B cell (primary cell): ENCODE data around the gene GPAT3. TPM values are rescaled to one million over a fixed set of nuclear protein-coding genes. Genes with fewer than 3 reads are reported as not detected.
A peak's percentile ranks its signal among the peaks of the same experiment; 100 is the strongest.

Experiments
- ATAC-seq: fragments of 200-7000 bp; cut with Tn5 transposase; one replicate; pipeline ENCODE4 v1.10.0; 2021; ENCODE audit warnings: low read depth, mild to moderate bottlenecking, moderate number of reproducible peaks, moderate library complexity
- CTCF ChIA-PET: fragments of 350-600 bp; sonication (Branson Sonifier 250); formaldehyde crosslinking; loops from one replicate; lab custom pipeline; 2021; ENCODE audit warnings: antibody characterized with exemption, inconsistent platforms; lab: Charles Lee
- POLR2A ChIA-PET: fragments of 350-600 bp; sonication (Branson Sonifier 250); formaldehyde crosslinking; loops from one replicate; lab custom pipeline; 2021; ENCODE audit warnings: antibody characterized with exemption; lab: Charles Lee
- DNase-seq: peaks from one replicate; pipeline ENCODE4 v3.0.0; 2013
- H2AFZ ChIP-seq: 2 replicates; pipeline ENCODE4 v1.6.1; 2012; ENCODE audit warnings: mild to moderate bottlenecking, low read depth, low read length; ENCODE audit not compliant: insufficient read depth, poor library complexity, severe bottlenecking
- H3K27ac ChIP-seq, 2 donors: 1 replicate in 1 of 2; 2 replicates in 1 of 2; pipeline ENCODE4 v1.5.1; 2012 to 2013; ENCODE audit warnings: low read length in 2 of 2, mild to moderate bottlenecking in 2 of 2, moderate library complexity in 1 of 2
- H3K27me3 ChIP-seq, 4 experiments: fragments of 200-600 bp in 1 of 4; sonication (generic) in 1 of 4; replicated peaks in 1 of 4; 1 replicate in 2 of 4; 2 replicates in 2 of 4; pipeline versions ENCODE4 v1.6.1 to v1.7.0; 2013 to 2016; ENCODE audit warnings: low read length in 3 of 4, mild to moderate bottlenecking in 2 of 4, mixed read lengths in 1 of 4, moderate library complexity in 1 of 4; ENCODE audit not compliant: insufficient read depth in 4 of 4, control insufficient read depth in 3 of 4; ENCODE audit errors: control extremely low read depth in 1 of 4
- H3K36me3 ChIP-seq, 2 experiments: replicated peaks in 1 of 2; 1 replicate in 1 of 2; 2 replicates in 1 of 2; pipeline versions ENCODE4 v1.6.1 to v1.7.1; 2013; ENCODE audit warnings: low read length in 1 of 2; ENCODE audit not compliant: insufficient read depth in 2 of 2, control insufficient read depth in 1 of 2; ENCODE audit errors: control extremely low read depth in 1 of 2, extremely low read depth in 1 of 2
- H3K4me1 ChIP-seq, 2 donors: fragments of 200-600 bp in 1 of 2; sonication (generic) in 1 of 2; 1 replicate in 1 of 2; 2 replicates in 1 of 2; pipeline versions ENCODE4 v1.5.1 to v1.6.1; 2013 to 2017; ENCODE audit warnings: low read length in 2 of 2; ENCODE audit not compliant: control insufficient read depth in 2 of 2, insufficient read depth in 2 of 2
- H3K4me2 ChIP-seq: replicated peaks from 2 replicates; pipeline ENCODE3; 2012; ENCODE audit warnings: mild to moderate bottlenecking, low read depth, low read length; ENCODE audit not compliant: poor library complexity, severe bottlenecking
- H3K4me3 ChIP-seq, 5 experiments: fragments of 200-600 bp in 1 of 5; sonication (generic) in 1 of 5; 1 replicate in 3 of 5; 2 replicates in 2 of 5; pipeline versions ENCODE4 v1.5.1 to v1.7.0; 2011 to 2016; ENCODE audit warnings: low read length in 4 of 5, mild to moderate bottlenecking in 4 of 5, low read depth in 2 of 5, control low read depth in 1 of 5, moderate library complexity in 1 of 5; ENCODE audit not compliant: insufficient read depth in 1 of 5; ENCODE audit errors: control extremely low read depth in 1 of 5, extremely low read depth in 1 of 5
- H3K79me2 ChIP-seq: fragments of 200-600 bp; sonication (generic); one replicate; pipeline ENCODE4 v1.6.0; 2016; ENCODE audit warnings: low read length; ENCODE audit not compliant: control insufficient read depth, insufficient read depth
- H3K9ac ChIP-seq: fragments of 200-600 bp; sonication (generic); 2 replicates; pipeline ENCODE4 v1.6.1; 2017; ENCODE audit warnings: mild to moderate bottlenecking, low read length, moderate library complexity
- H3K9me3 ChIP-seq, 3 donors: one replicate each; pipeline versions ENCODE4 v1.6.1 to v1.7.1; 2013; ENCODE audit warnings: low read length in 2 of 3; ENCODE audit not compliant: control insufficient read depth in 2 of 3, insufficient read depth in 1 of 3; ENCODE audit errors: control extremely low read depth in 1 of 3
- H4K20me1 ChIP-seq: 2 replicates; pipeline ENCODE4 v1.6.0; 2012; ENCODE audit warnings: mild to moderate bottlenecking, low read length; ENCODE audit not compliant: insufficient read depth, control insufficient read depth, poor library complexity, severe bottlenecking
- H3K27ac Mint-ChIP-seq: one replicate; pipeline ENCODE4 v1.8.0; 2021; ENCODE audit warnings: mixed read lengths
- H3K27me3 Mint-ChIP-seq: one replicate; pipeline ENCODE4 v1.8.0; 2021; ENCODE audit warnings: mixed read lengths
- H3K4me1 Mint-ChIP-seq: one replicate; pipeline ENCODE4 v1.8.0; 2021; ENCODE audit warnings: mixed read lengths
- H3K4me3 Mint-ChIP-seq: one replicate; pipeline ENCODE4 v1.8.0; 2021; ENCODE audit warnings: mixed read lengths
- H3K9me3 Mint-ChIP-seq: one replicate; pipeline ENCODE4 v1.8.0; 2022; ENCODE audit warnings: mixed read lengths; ENCODE audit not compliant: insufficient read depth
- EZH2 ChIP-seq: IDR thresholded peaks from 2 replicates; pipeline ENCODE4 v1.6.1; 2012; ENCODE audit warnings: borderline replicate concordance, low read depth, mild to moderate bottlenecking, moderate library complexity, low read length; ENCODE audit not compliant: insufficient read depth, poor library complexity, severe bottlenecking
- WGBS: methylation state at CpG from one replicate; pipeline ENCODE4 v1.1.5; 2013; ENCODE audit warnings: missing lambda C conversion rate; ENCODE audit not compliant: insufficient coverage; 5-methylcytosine and 5-hydroxymethylcytosine counted together
- intact Hi-C: fragments of 100-400 bp; cut with micrococcal nuclease; formaldehyde crosslinking; loops from one replicate; pipeline ENCODE4 v1.10.0; 2022
- polyA plus RNA-seq: library from polyadenylated mRNA; depleted of rRNA; stranded (reverse); fragments of >200 nt; gene quantifications from 2 replicates; pipeline ENCODE4 v1.2.3, GENCODE V29; 2012
- total RNA-seq, 2 donors: library from RNA; stranded (reverse); fragments of 120-200 nt in 1 of 2; gene quantifications; 1 replicate in 1 of 2; 2 replicates in 1 of 2; pipeline versions ENCODE4 v1.2.3 to v1.2.4, GENCODE V29; 2013 to 2022
- TF ChIP-seq, protein P1 (sequence below): fragments of 200-600 bp; IDR thresholded peaks from one replicate; pipeline ENCODE4 v1.8.0; 2022; ENCODE audit warnings: antibody characterized with exemption, mild to moderate bottlenecking

Gene GPAT3
- total and polyA plus RNA-seq, 2 donors (not counting 1 experiment from before 2014, with no cell fraction given), result 0.06 to 0.89 TPM

DNA sequence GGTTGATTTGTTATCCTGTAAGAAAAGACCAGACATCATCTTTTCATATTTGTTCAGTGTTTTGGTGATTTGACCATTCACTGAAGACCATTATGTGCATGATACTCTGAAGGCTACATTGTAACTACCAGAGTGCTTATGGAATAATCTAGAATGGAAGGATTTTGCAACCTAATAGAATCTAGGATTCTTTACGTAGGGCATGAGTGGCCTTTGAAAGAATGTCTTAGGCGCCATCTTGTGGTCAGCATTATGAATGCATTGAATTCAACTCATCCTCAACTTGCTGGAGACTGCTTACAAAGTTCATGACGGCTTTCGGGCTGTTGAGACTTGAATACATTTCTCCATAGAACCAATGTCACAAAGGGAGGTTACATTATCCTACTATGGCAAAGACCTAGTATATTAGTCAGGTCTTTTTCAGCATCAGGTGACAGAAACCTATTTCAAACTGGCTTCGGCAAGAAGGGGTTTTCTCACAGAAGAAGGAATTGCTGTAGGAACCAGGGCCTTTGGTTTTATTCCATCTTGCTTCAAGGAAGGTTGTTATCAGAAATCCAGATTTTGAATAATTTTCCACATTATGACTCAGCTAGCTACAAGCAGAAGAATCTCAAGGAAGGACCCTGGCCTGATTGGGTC is 104.1 kb downstream of the GPAT3 start:
- Histone ChIP-seq H3K27me3 (peaks cover 0 to 2% (median 0%) of the 10 kb centered on the region in 4 experiments), H3K4me1 (no peaks in the 10 kb centered on the region), H3K9me3 (no peaks in the 10 kb centered on the region), H3K36me3 (no peaks in the 10 kb centered on the region), H4K20me1 (no peaks in the 10 kb centered on the region), H2AFZ (peak overlapping the region; percentile 20), H3K9ac (no peak overlapping the region), H3K4me2 (no peak overlapping the region), H3K79me2 (no peaks in the 10 kb centered on the region), H3K27ac (no peak overlapping the region), H3K4me3 (no peak overlapping the region)
- Mint-ChIP-seq H3K4me3 (no peak overlapping the region), H3K27ac (no peak overlapping the region), H3K27me3 (peaks cover 4% of the 10 kb centered on the region), H3K4me1 (no peaks in the 10 kb centered on the region), H3K9me3 (no peaks in the 10 kb centered on the region)
- intact Hi-C loops, result loop anchor here (1.0 to 5.0 kb wide), 4 partner anchors 58 to 1178 kb away; no protein-coding TSS in a partner anchor
- DNase-seq, result peak; percentile 81
- POLR2A ChIA-PET, result no interaction called here
- no peak for TF ChIP-seq EZH2
- TF ChIP-seq, protein P1, sequence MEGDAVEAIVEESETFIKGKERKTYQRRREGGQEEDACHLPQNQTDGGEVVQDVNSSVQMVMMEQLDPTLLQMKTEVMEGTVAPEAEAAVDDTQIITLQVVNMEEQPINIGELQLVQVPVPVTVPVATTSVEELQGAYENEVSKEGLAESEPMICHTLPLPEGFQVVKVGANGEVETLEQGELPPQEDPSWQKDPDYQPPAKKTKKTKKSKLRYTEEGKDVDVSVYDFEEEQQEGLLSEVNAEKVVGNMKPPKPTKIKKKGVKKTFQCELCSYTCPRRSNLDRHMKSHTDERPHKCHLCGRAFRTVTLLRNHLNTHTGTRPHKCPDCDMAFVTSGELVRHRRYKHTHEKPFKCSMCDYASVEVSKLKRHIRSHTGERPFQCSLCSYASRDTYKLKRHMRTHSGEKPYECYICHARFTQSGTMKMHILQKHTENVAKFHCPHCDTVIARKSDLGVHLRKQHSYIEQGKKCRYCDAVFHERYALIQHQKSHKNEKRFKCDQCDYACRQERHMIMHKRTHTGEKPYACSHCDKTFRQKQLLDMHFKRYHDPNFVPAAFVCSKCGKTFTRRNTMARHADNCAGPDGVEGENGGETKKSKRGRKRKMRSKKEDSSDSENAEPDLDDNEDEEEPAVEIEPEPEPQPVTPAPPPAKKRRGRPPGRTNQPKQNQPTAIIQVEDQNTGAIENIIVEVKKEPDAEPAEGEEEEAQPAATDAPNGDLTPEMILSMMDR, result peak; percentile 93
- peak; percentile 71 for ATAC-seq
- CTCF ChIA-PET, result interaction anchor here (0.7 to 9.9 kb wide), 19 partner anchors 8 to 585 kb away, joined by 3 to 86 read pairs (median 4); partner anchors contain the start of genes ABRAXAS1 and COQ2
- WGBS, result 33% methylated on average over 3 of the region's 5 CpGs

DNA sequence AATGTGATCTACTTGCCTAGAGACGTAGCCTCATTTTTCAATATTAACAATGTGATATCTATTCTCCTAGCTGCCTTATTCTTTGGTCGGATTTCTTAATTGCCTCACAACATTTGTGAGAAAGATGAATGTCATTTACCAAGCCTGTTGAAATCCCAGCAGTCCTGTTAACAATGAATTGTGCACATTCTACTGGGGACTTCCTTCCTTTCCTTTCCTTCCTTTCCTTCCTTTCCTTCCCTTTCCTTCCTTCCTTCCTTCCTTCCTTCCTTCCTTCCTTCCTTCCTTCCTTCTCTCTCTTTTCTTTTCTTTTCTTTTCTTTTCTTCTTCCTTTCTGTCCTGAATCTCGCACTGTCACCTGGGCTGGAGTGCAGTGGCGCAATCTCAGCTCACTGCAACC is 107.1 kb downstream of the GPAT3 start:
- Histone ChIP-seq H3K4me3 (no peak overlapping the region), H2AFZ (no peak overlapping the region), H3K79me2 (no peaks in the 10 kb centered on the region), H4K20me1 (no peaks in the 10 kb centered on the region), H3K9me3 (no peaks in the 10 kb centered on the region), H3K36me3 (no peaks in the 10 kb centered on the region), H3K4me1 (no peaks in the 10 kb centered on the region), H3K4me2 (no peak overlapping the region), H3K27ac (no peak overlapping the region), H3K27me3 (peaks cover 0 to 2% (median 0%) of the 10 kb centered on the region in 4 experiments), H3K9ac (no peak overlapping the region)
- ATAC-seq (no peak), DNase-seq (no peak)
- intact Hi-C loops, result loop anchor here (5.0 kb wide), 1 partner anchor 61 kb away; no protein-coding TSS in a partner anchor
- ChIA-PET POLR2A (no interaction called here), CTCF (interaction anchor here (0.7 to 9.9 kb wide), 10 partner anchors 9 to 282 kb away, joined by 3 to 86 read pairs (median 4); partner anchors contain the start of genes HELQ and MRPS18C)
- 93% methylated on average over 2 of the region's 4 CpGs for WGBS
- no peak overlapping the region for H3K27ac Mint-ChIP-seq
- H3K4me3 Mint-ChIP-seq, result no peak overlapping the region
- no peaks in the 10 kb centered on the region for H3K4me1 Mint-ChIP-seq
- TF ChIP-seq EZH2, result no peak
- TF ChIP-seq, protein P1, result no peak
- peaks cover 7% of the 10 kb centered on the region for H3K27me3 Mint-ChIP-seq
- no peaks in the 10 kb centered on the region for H3K9me3 Mint-ChIP-seq
